Lower lobe of right lung (tissue), 2 donors: ENCODE measurements around the gene C1QTNF1. TPM values are rescaled to one million over a fixed set of nuclear protein-coding genes. Genes with fewer than 3 reads are reported as not detected.

ENCODE experiments used
- ATAC-seq, 2 donors: fragments of 200-7000 bp; cut with Tn5 transposase; one replicate each; pipeline ENCODE4 v1.9.1; 2020 to 2022; ENCODE audit warnings: mild to moderate bottlenecking in 2 of 2, moderate library complexity in 2 of 2
- DNase-seq: peaks from one replicate; pipeline ENCODE4 v3.0.0-alpha.2; 2020
- H3K27ac ChIP-seq: fragments of 200-600 bp; one replicate; pipeline ENCODE4 v1.8.0; 2022
- H3K27me3 ChIP-seq: fragments of 200-600 bp; one replicate; pipeline ENCODE4 v1.8.0; 2022; ENCODE audit warnings: low read depth
- H3K36me3 ChIP-seq: fragments of 200-600 bp; one replicate; pipeline ENCODE4 v1.8.0; 2022; ENCODE audit warnings: mild to moderate bottlenecking
- H3K4me1 ChIP-seq: fragments of 200-600 bp; one replicate; pipeline ENCODE4 v1.8.0; 2022
- H3K4me3 ChIP-seq: fragments of 200-600 bp; one replicate; pipeline ENCODE4 v1.8.0; 2022; ENCODE audit warnings: mild to moderate bottlenecking
- H3K9me3 ChIP-seq: fragments of 200-600 bp; one replicate; pipeline ENCODE4 v1.8.0; 2022
- intact Hi-C: fragments of 100-400 bp; cut with DNase I; formaldehyde crosslinking; loops from one replicate; pipeline ENCODE4 v1.11.0; 2022
- total RNA-seq: library from RNA; stranded (reverse); fragmentation: NEBNext Ultra II Directional; extraction: Animal tissue kit (Norgen Biotek cat#: 25700); gene quantifications from one replicate; pipeline ENCODE4 v1.2.1, GENCODE V29; 2021
- TF ChIP-seq, protein P1 (sequence below): fragments of 200-600 bp; IDR thresholded peaks from one replicate; pipeline ENCODE4 v1.8.0; 2022; ENCODE audit warnings: antibody characterized with exemption, mild to moderate bottlenecking
- donor health status: DM: no; HTN: yes; CAD: no; lungs with severe emphysema.

The C1QTNF1 gene
- total RNA-seq, 1 donor from 2014 or later, result 24.9 TPM

GRCh38 chr17:79011451-79012147 is 12.4 kb upstream of the C1QTNF1 start:
- no peaks in the 10 kb centered on the region for H3K27me3 ChIP-seq
- ATAC-seq, result no peak
- DNase-seq, result no peak
- no peak overlapping the region for H3K4me3 ChIP-seq
- intact Hi-C loops, result no loop called here
- no peaks in the 10 kb centered on the region for H3K9me3 ChIP-seq
- H3K27ac ChIP-seq, result no peak overlapping the region
- no peaks in the 10 kb centered on the region for H3K36me3 ChIP-seq
- peaks cover 30% of the 10 kb centered on the region for H3K4me1 ChIP-seq
- TF ChIP-seq, protein P1, sequence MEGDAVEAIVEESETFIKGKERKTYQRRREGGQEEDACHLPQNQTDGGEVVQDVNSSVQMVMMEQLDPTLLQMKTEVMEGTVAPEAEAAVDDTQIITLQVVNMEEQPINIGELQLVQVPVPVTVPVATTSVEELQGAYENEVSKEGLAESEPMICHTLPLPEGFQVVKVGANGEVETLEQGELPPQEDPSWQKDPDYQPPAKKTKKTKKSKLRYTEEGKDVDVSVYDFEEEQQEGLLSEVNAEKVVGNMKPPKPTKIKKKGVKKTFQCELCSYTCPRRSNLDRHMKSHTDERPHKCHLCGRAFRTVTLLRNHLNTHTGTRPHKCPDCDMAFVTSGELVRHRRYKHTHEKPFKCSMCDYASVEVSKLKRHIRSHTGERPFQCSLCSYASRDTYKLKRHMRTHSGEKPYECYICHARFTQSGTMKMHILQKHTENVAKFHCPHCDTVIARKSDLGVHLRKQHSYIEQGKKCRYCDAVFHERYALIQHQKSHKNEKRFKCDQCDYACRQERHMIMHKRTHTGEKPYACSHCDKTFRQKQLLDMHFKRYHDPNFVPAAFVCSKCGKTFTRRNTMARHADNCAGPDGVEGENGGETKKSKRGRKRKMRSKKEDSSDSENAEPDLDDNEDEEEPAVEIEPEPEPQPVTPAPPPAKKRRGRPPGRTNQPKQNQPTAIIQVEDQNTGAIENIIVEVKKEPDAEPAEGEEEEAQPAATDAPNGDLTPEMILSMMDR, result no peak

- Histone ChIP-seq H3K36me3 (no peaks in the 10 kb centered on the region), H3K27ac (no peak overlapping the region), H3K27me3 (no peaks in the 10 kb centered on the region), H3K9me3 (no peaks in the 10 kb centered on the region), H3K4me1 (peaks cover 19% of the 10 kb centered on the region), H3K4me3 (no peak overlapping the region)
- ATAC-seq (no peak), DNase-seq (no peak)
- TF ChIP-seq, protein P1, result no peak
- intact Hi-C loops, result no loop called here
Observed at GRCh38 chr17:79012563-79013134, 11.3 kb upstream of the C1QTNF1 start.

DNA sequence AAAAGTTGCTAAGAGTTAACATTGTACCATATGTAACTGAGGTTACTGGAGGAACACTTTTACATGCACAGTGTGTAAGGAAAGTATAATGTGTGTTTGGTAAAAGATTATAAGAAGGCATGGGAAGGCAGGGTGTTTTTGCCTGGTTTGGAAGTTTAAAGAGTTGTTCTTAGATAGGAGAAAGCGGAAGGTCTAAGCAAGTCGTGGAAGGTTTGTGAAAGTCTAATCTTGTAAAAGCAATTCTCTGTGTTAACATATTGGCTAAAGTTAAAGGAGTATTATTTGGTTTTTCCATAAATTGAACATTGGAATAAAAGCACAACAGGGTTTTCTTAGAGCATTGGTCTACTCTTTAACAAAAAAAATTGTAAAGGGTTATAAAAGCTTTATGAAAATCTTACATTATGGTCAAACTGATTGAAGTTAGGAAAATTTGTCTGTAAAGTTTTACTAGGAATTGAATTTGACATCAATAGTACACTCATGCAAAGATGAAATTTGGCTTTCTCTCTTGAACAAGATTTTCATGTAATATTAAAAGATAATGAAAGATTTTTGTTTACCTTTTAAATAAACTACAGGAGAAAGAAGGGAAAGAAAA is 9.7 kb upstream of the C1QTNF1 start:
- peaks cover 11% of the 10 kb centered on the region for H3K4me1 ChIP-seq
- intact Hi-C loops, result no loop called here
- ATAC-seq, result no peak
- TF ChIP-seq, protein P1, result no peak
- no peak overlapping the region for H3K27ac ChIP-seq
- H3K36me3 ChIP-seq, result no peaks in the 10 kb centered on the region
- no peaks in the 10 kb centered on the region for H3K9me3 ChIP-seq
- no peak overlapping the region for H3K4me3 ChIP-seq
- DNase-seq, result no peak
- no peaks in the 10 kb centered on the region for H3K27me3 ChIP-seq

GRCh38 chr17:79017546-79018369 is 6.2 kb upstream of the C1QTNF1 start:
- Histone ChIP-seq H3K27ac (peak overlapping the region; percentile 42), H3K36me3 (no peaks in the 10 kb centered on the region), H3K27me3 (no peaks in the 10 kb centered on the region), H3K4me3 (no peak overlapping the region), H3K4me1 (peaks cover 37% of the 10 kb centered on the region), H3K9me3 (no peaks in the 10 kb centered on the region)
- DNase-seq (peak; percentile 70), ATAC-seq (peak; percentile 54 to 64)
- intact Hi-C loops, result no loop called here
- TF ChIP-seq, protein P1, result no peak

- H3K4me3 ChIP-seq, result no peak overlapping the region
- TF ChIP-seq, protein P1, result no peak
- DNase-seq (no peak), ATAC-seq (no peak)
- H3K27ac ChIP-seq, result peak overlapping the region; percentile 42
- H3K27me3 ChIP-seq, result no peaks in the 10 kb centered on the region
- H3K4me1 ChIP-seq, result peaks cover 43% of the 10 kb centered on the region
- intact Hi-C loops, result no loop called here
- H3K9me3 ChIP-seq, result no peaks in the 10 kb centered on the region
- H3K36me3 ChIP-seq, result no peaks in the 10 kb centered on the region
Observed at GRCh38 chr17:79018370-79018695, 5.6 kb upstream of the C1QTNF1 start.
